Activated gamma-delta T cell (primary cell): ENCODE results near the gene PRKCB.

Source experiments
- DNase-seq: peaks from one replicate; lab custom pipeline; 2025; lab: John Stamatoyannopoulos, UW

PRKCB gene

DNA sequence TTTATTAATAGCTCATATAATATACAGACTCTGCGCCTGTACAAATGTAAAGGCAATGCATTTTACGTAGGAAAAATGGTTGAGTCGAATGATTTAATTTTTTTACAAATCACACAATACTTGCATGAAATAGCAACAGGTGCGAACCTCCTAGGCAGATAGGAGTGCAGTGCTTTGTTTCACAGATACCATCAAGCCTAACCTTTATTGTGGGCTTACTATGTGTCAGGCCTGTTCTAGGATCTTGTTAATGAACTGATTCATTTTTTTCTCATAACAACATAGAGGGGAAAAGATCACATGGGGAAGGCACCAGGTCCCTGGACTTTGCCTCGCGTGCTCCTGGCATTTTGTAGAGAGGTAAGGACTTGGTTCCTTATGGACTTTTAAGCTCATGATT lies 107.8 kb downstream of the PRKCB start:
- DNase-seq: no peak

GRCh38 chr16:23944381-23944780 lies 108.6 kb downstream of the PRKCB start:
- no peak for DNase-seq

DNA sequence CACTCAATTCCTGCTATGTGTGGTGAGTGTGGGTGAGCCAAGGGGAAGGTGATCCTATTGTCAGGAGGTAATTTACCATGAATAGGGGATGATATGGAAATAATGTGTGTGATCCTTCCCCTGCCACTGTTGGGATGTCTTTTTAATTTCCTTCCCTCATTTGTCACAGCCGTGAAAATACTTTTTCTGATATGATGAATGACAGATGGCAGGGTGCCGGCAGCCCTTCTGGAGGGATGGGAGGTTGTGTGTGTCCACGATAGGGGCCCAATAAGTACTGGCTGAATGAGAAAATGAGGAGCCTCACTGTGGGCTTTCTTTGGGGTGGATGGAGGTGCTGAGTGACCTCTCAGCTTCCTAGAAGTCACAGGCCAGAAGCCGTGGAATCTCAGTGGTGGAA lies 109.5 kb downstream of the PRKCB start:
- DNase-seq: no peak

DNA sequence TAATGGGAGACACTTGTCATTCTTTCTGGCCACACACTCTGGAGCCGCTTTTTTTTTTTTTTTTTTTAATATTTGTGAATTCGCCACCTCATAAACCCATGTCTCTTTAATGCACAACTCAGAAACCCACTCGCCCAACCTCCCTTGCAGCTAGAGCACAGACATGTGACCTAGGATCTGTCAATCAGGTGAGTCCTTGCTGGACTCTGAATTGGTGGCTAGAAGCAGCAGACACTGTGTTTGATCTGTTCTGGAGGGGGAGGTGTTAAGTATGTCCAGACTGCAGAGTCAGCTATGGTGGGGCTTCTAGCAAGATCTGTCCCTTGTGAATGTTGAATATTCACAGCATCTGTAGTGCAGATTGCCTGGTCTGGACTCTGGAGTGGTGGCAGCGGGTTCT lies 112.1 kb downstream of the PRKCB start:
- no peak for DNase-seq

DNA sequence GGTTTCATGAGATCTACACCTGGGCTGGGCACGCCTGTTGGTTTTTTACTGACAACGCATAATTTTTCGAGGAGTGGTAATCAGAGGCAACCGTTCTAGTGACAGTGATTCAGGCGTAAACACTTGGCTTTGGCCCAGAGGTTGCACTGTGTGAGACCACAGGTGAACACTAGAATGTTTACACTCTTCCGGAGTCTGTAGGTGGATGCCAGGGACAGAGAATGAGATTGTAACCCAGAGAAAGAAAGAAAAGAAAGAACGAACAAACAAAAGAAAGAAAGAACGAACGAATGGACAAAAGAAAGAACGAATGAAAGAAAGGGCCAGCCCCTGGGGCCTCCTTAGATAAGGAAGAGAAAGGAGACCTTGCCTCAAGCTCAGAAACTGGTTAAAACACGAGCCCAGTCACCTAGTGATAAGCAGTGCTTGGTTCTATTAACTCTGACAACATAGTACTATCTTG lies 113.2 kb downstream of the PRKCB start:
- DNase-seq: no peak

DNA sequence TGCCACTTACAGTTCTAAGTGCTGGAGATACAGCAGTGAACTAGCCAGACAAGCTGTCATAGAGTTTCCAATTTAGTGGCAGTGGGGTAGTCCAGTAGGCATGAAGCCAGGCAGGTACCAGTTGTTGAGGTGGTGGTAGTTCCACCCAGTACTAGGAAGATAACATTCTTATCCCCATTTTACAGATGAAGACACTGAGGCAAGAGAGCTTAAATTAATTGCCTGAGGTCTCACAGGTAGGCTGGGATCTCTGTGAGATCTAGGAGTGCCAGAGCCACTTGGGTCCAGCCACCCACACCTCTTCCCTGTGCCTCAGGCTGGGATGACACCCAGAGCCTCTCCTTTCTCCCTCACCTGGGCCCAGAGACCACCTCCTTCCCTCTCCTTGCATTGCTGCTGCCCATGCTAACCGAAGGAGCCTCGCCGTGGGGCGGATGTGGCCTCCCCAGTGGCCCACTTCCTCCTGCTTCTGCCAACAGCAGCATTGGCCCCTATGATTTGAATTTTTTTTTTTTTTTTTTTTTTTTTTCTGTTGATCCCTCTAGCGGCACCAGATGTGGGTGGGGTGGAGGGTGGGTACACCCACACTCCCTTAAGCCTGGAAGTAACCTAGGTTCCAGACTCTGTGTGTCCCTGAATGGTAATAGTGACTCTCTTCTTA lies 114.0 kb downstream of the PRKCB start:
- peak; percentile 49 for DNase-seq

GRCh38 chr16:23950291-23950894 lies 114.6 kb downstream of the PRKCB start:
- no peak for DNase-seq

- no peak for DNase-seq
These were observed 115.1 kb downstream of the PRKCB start for GRCh38 chr16:23950898-23951297.

- DNase-seq: no peak
These were observed 116.6 kb downstream of the PRKCB start for GRCh38 chr16:23952128-23952970.

GRCh38 chr16:23952971-23953300 lies 117.2 kb downstream of the PRKCB start:
- no peak for DNase-seq

GRCh38 chr16:23953476-23953875 lies 117.7 kb downstream of the PRKCB start:
- DNase-seq: no peak

DNA sequence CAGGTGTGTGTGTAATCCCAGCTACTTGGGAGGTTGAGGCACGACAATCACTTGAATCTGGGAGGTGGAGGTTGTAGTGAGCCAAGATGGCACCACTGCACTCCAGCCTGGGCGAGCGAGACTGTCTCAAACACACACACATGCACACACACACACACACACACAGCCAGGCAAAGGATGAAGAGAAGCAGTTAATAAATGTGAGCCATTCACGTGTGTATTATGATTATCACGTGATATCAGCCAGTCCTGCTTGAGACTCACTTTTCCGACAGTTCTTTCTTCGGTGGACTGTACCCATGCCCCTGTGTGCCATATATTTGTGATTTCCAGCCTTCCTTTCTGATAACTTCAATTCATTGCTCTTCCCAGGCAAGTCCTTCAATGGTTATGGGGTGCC lies 119.3 kb downstream of the PRKCB start:
- DNase-seq: no peak

GRCh38 chr16:23957287-23957686 lies 121.5 kb downstream of the PRKCB start:
- no peak for DNase-seq

GRCh38 chr16:23959072-23959751 lies 123.4 kb downstream of the PRKCB start:
- no peak for DNase-seq

GRCh38 chr16:23959752-23960072 lies 123.9 kb downstream of the PRKCB start:
- DNase-seq: no peak

- no peak for DNase-seq
These were observed 124.5 kb downstream of the PRKCB start for GRCh38 chr16:23960081-23960885.

DNA sequence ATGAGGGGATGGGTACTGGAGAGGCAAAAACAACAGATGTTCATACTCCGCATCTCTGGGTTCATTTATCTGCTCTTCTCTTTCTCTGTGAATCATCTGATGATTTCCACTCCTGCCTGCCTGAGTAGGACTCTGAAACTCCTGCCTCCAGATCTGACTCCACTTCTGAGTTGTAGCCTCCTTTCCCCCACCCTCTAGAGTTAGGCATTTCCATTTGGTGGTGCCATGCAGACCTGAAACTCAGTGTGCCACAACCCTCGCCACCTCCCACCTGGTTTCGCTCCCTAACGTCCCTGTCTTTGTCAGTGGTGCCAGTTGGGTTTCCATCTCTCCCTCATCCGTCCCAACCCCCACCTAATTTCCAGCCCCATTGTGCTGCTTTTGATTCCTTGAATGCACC lies 126.2 kb downstream of the PRKCB start:
- DNase-seq: no peak

GRCh38 chr16:23964136-23964535 lies 128.4 kb downstream of the PRKCB start:
- no peak for DNase-seq

DNA sequence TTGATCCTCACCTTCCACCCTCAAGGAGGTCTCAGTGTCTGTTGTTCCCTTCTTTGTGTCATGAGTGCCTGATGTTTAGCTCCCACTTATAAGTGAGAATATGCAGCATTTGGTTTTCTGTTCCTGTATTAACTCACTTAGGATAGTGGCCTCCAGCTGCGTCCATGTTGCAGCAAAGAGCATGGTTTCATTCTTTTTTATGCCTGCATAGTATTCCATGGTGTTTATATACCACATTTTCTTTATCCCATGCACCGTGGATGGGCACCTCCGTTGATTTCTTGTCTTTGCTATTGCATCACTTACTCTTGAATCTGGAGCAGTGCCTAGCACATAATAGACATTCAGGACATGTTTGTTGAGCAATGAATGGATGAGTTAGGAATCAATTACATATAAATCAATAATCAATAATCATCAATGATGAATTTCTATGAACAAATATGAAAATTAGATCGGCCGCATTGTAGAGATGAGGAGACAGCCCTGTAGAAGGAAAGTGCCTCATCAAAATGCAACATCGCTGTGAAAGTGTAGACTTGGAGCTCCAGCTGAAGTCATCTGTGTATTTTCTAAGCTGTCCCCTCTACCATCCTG lies 129.5 kb downstream of the PRKCB start:
- no peak for DNase-seq

DNA sequence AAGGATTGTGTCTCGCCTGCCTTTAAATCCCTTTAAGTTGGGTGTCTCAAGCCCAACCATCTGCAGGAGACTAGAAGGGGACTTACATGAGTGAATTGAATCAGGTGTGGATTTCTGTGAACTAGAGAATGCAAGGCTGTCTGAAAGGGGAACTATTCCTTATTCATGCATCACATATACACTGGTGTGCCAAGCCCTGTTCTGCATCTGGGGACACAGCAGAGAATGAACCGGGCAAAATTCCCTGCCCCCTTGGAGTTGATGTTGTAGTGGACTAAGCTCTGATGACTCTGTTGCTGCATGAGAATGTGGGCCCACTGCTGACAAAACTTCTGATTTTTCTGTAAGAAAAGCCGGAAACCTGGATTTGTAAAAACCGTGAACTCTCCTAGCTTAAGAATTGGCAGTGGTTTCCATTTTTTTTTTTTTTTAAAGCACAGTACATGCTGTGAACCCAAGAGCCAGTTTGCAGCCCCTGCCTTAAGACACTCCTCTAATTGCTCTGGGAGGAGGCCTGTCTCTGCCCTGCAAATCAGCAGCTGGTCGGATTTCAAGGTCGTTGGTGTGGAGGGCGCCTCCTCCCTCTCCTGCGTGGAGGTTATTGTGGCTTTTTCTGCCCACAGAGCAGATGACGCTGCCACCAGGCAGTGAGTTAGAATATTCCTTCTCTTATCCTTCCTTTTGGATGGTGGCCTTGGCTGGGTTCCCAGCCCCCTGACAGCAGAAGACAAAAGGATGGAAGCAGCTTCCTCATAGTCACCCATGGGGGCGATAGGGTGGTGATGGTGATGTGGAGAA lies 131.0 kb downstream of the PRKCB start:
- no peak for DNase-seq

GRCh38 chr16:23967775-23968174 lies 132.0 kb downstream of the PRKCB start:
- DNase-seq: no peak
